Stimulated activated CD4-positive, alpha-beta T cell treated with anti-CD3 and anti-CD28 coated beads, Interleukin-12 subunit alpha, Interleukin-12 subunit beta, amount 100 ng/mL, for 48 hours (primary cell): ENCODE measurements around the gene ZNF93.
"Not testable (repeated sequence)": the region's sequence is repeated elsewhere in the genome, so short reads cannot be mapped to it uniquely, and the experiment has no call there.

Source experiments
- DNase-seq, 3 donors: peaks; one replicate each; pipeline ENCODE4 v3.0.0-alpha.2; 2020; ENCODE audit warnings: low read depth in 2 of 3, low spot score in 1 of 3

The ZNF93 gene

DNA sequence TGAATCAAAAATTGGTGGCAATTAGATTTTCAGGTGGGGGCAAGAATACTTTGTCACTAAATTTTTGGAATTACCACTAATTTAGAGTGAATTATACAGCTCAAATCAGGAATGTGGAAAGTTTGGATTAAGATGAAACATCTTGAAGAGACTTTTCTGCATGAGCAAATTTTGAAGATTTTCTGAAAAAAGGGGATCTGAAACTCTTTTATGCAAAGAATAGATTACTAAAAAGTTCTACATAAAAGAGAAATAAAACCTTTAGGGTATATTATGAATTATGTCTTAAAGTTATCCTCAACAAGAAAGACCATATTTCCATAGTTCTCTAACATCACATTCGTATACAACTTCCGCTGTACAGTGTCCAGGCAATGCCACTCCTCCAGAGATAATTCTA, 36.7 kb downstream of the ZNF93 start:
- DNase-seq, result no peak

DNA sequence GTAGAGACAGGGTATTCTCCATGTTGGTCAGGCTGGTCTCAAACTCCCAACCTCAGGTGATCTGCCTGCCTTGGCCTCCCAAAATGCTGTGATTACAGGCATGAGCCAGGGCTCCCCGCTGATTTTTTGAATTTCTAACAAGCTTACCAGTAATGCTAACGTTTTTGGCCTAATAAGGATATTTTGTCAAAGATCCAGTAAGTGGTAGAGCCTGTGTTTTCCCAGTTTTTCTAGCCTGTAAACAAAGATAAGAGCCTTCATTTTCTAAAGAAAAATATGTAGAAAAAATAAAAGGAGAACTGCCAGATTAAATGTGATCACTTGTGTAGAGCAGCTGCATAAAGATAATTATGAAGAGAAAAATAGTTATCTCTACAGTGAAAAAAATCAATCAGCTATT, 37.7 kb downstream of the ZNF93 start:
- no peak for DNase-seq

DNA sequence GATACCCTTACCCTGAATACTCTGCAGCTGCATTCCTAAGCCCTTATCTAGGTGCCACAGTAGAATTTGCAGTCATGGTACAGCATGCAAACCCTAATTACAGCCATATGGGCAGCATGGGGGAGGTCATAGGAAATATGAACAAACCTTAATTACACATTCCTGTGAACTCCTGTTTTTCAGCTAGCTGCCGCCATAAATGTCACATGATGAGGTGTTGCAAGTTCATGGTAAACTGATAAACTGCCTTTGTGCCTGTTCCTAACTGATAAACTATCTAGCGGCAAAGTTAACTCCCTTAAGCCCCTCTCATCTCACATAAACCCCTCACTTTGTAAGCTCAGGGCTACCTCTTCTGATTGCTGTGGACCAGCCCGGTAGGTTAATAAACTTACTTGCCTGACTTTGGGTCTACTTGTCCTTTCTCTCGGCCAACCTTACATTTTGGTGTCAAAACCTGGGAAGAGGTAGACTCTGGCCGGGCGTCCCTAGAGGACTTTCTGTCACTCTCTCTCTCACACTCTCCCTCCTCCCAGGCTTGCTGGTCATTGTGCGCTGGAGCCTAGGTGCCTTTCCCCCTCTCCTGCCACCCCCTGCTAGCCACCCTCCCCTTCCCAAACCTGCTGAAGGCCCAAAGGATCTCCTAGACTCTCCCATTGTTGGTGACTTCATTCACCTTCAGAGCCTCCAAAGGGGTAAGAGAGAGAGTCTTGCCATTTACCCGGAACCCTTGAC, 43.3 kb downstream of the ZNF93 start:
- no peak for DNase-seq

DNA sequence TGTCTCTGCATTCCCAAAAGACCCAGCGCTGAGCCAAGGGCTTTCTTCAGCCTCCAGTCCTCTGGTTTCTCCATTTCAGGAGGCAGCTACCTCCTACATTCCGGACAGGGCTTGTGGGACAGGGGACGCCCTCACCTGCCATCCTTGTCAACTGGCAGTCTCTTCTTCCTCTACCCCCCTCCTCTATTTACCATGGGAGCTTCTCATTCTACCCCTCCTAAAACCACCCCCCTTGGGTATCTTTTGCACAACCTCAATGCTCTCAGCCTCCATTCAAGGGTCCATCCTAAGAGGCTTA, 43.8 kb downstream of the ZNF93 start:
- DNase-seq, result no peak

DNA sequence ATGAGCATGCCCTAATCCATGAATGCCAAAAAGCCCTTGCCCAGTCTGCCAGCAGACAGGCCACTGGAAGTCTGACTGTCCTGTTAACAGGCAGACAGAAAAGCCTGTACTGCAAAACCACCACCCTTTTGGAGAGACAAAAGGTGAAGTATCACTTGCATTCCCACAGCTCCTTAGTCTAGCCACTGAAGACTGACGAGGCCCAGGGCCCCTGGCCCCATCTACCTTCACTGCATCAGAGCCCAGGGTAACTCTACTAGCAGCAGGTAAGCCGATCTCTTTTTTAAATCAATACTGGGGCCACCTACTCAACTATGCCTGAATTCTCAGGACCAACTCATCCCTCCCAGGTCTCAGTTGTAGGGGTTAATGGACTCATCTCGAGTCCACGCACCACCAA, 45.5 kb downstream of the ZNF93 start:
- DNase-seq, result no peak

DNA sequence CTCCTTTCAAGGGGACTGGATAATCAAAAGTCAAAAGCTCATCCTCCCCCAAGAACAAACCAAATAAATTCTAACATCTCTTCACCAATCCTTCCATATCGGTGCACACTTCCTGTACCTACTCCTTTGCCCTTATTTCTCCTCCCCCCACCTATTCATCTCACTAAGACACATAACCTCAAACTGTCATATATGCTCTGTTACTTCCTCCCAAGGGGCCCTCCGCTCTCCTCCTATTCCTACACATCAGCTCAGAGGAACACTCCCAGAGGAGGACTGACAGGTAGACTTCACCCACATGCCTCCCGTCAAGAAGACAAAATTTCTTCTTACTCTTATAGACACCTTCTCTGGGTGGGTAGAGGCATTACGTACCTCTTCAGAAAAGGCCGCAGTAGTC, 48.1 kb downstream of the ZNF93 start:
- no peak for DNase-seq

DNA sequence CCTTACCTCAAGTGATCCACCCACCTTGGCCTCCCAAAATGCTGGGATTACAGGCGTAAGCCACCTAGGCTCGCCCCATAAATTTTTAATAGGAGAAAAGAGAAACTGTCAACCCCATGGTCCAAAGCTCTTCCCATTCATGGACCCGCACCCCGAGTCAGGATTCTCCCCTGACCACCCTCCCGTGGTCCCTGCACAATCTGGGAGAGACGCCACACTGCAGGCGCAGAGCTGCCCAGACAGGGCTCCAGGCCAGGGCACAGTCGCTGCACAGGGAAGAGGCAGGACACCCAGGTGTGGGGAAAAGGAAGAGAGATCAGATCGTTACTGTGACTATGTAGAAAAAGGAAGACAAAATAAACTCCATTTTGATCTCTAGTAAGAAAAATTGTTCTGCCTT, 54.5 kb downstream of the ZNF93 start:
- DNase-seq, result no peak

DNA sequence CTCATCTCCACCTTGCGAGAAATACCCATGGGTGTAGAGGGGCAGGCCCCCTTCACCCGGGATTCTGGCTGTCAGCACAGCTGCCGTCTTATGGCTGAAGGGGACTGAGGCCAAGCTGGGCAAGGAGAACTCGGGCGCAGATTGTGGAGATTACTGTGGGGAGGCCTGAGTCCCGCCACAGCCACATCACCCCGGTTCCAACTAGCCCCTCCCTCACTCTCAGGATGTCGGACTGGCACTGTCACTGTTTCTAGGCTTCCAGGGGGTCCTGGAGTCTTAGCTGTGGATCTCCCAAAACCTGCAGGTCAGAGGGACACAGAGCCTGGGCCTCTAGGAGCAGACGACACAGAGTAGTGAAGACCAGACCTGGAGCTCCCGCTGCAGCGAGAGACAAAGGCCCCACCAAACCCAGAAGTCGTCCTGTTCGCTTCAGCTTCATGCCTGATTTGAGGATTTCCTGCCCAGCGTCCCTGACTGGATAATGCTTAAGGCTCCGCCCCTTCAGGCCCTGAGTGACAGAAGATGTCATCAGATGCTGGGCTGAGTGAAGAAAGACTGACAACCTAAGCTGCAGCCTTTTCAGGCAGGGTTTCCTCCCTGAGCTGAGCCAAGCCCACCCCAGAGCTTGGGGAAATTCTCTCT, 55.8 kb downstream of the ZNF93 start:
- no peak for DNase-seq

DNA sequence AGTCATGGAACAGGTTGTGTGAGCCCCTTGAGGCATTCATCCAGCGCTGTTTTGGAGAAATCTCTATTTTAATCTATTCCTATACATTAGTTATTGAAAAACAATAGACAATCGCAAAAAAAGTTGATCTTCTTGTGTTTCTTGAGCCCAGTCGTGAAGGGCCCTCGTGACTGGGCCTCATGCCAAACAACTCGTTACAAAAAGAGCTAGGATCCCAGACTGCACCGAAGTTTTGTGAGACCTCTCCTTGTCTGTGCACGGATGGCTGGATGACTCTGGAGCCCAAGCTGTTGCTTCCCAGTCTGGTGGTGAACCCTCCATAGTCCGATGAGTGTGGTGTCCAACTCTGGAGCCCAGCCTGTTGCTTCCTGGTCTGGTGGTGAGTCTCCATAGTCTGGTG, 57.0 kb downstream of the ZNF93 start:
- DNase-seq, result not testable (repeated sequence)

DNA sequence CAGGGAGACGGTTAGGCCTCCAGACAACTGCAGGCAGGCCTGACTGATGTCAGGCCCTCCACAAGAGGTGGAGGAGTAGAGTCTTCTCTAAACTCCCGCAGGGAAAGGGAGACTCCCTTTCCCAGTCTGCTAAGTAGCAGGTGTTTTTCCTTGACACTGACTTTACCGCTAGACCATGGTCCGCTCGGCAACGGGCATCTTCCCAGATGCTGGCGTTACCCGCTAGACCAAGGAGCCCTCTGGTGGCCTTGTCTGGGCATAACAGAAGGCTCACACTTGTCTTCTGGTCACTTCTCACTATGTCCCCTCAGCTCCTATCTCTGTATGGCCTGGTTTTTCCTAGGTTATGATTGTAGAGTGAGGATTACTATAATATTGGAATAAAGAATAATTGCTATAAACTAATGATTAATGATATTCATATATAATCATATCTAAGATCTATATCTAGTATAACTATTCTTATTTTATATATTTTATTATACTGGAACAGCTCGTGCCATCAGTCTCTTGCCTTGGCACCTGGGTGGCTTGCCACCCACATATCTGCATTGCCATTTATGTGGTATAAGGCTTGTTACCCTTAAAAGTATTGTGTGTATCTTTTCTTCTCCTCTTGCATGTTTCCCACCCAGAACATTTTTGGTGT, 58.5 kb downstream of the ZNF93 start:
- peak; percentile 31 to 65 (median 61) for DNase-seq

DNA sequence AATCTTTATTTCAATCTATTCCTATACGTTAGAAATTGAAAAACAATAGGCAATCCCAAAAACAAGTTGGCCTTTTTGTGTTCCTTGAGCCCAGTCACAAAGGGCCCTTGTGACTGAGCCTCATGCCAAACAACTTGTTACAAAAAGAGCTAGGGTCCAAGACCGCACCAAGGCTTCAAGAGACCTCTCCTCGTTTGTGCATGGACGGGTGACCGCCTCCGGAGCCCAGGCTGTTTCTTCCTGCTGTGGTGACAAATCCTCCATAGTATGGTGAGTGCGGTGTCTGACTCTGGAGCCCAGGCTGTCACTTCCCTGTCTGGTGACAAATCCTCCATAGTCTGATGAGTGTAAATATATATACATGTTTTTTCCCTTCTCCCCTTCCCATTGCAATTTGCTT, 63.7 kb downstream of the ZNF93 start:
- DNase-seq, result no peak

DNA sequence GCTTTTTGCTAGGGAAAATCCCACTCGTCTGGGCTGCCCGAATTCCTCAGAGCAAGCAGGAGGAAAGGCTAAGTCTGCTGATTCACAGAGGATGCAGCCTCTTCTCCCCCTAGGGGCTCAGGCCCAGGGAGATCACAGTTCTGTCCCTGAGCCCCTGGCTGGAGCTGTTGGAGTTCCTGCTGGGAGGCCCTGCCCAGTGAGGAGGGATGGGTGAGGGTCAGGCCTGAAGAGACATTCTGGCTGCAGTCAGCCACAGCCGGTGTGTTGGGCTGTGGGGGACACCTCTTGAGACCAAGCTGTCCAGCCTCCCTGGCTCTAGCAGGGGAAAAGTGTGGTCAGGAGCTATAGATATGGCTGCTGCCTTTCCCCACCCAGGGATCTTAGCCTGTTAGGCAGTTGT, 65.4 kb downstream of the ZNF93 start:
- DNase-seq, result not testable (repeated sequence)

DNA sequence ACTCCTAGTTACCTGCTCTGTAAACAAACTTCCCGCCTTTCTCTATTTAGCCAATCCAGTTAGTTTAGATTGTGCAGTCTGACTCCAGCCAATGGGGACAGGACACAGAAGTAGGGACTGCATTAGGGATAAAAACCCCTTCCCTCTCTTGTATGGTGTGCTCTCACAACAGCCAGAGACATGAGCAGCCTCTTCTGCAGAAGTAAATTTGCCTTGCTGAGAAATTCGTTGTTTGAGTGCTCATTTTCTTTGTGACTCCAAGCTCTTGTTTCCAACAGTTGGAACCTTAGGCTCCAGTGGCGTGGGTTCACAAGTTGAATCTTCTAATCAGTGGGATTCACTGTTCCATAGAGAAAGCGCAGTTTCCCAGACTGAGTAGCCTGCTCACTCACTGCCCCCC, 66.1 kb downstream of the ZNF93 start:
- DNase-seq, result no peak
